Mononuclear cell (primary cell): Measurements from ENCODE around the gene PRIMPOL. TPM values are rescaled to one million over a fixed set of nuclear protein-coding genes. Genes with fewer than 3 reads are reported as not detected.
A peak's percentile ranks its signal among the peaks of the same experiment; 100 is the strongest.
"Not testable (repeated sequence)": the region's sequence is repeated elsewhere in the genome, so short reads cannot be mapped to it uniquely, and the experiment has no call there.

Source experiments
- H3K27me3 ChIP-seq: 2 replicates; pipeline ENCODE4 v1.6.0; 2011; ENCODE audit warnings: low read length, control low read depth; ENCODE audit not compliant: insufficient read depth
- H3K4me1 ChIP-seq: 2 replicates; pipeline ENCODE4 v1.5.1; 2011; ENCODE audit warnings: mild to moderate bottlenecking, low read length, control low read depth; ENCODE audit not compliant: insufficient read depth
- H3K4me3 ChIP-seq: 2 replicates; pipeline ENCODE4 v1.5.1; 2011; ENCODE audit warnings: mild to moderate bottlenecking, low read length, moderate library complexity
- H3K9me3 ChIP-seq: 2 replicates; pipeline ENCODE4 v1.5.1; 2011; ENCODE audit warnings: low read depth, mild to moderate bottlenecking, control low read depth, low read length
- total RNA-seq: library from RNA; depleted of rRNA; stranded (reverse); fragments of >200 nt; gene quantifications from one replicate; pipeline ENCODE4 v1.2.3, GENCODE V29; 2012

PRIMPOL gene
- 8.5 TPM for total RNA-seq

- no peaks in the 10 kb centered on the region for H3K9me3 ChIP-seq
- no peaks in the 10 kb centered on the region for H3K27me3 ChIP-seq
- H3K4me3 ChIP-seq = peak within 1 kb of the TSS; percentile 85
- peaks cover 55% of the 10 kb centered on the region for H3K4me1 ChIP-seq
Measured at GRCh38 chr4:184649026-184649970, at the start of gene PRIMPOL, which contains the start of gene CASP3. PRIMPOL (plus strand) TSS chr4:184649738; CDS start chr4:184657141, 7,403 bp downstream. CASP3 (minus strand) TSS chr4:184649447; CDS start chr4:184638453, 10,994 bp downstream.

GRCh38 chr4:184600982-184601381, 48.6 kb upstream of the PRIMPOL start:
- not testable (repeated sequence) for H3K27me3 ChIP-seq, H3K4me1 ChIP-seq, H3K4me3 ChIP-seq, H3K9me3 ChIP-seq

GRCh38 chr4:184602857-184603256, 46.7 kb upstream of the PRIMPOL start:
- H3K4me3 ChIP-seq, H3K9me3 ChIP-seq, H3K27me3 ChIP-seq, H3K4me1 ChIP-seq: not testable (repeated sequence)

GRCh38 chr4:184607429-184607828, 42.1 kb upstream of the PRIMPOL start:
- H3K9me3 ChIP-seq, H3K27me3 ChIP-seq, H3K4me1 ChIP-seq, H3K4me3 ChIP-seq: not testable (repeated sequence)

- no peak overlapping the region for H3K4me3 ChIP-seq
- peaks cover 12% of the 10 kb centered on the region for H3K4me1 ChIP-seq
- no peaks in the 10 kb centered on the region for H3K9me3 ChIP-seq
- H3K27me3 ChIP-seq = no peaks in the 10 kb centered on the region
Measured at GRCh38 chr4:184612074-184612473, 37.5 kb upstream of the PRIMPOL start.

GRCh38 chr4:184613405-184613804, 36.1 kb upstream of the PRIMPOL start:
- Histone ChIP-seq H3K4me3 (no peak overlapping the region), H3K9me3 (no peaks in the 10 kb centered on the region)

GRCh38 chr4:184614509-184614908, 35.0 kb upstream of the PRIMPOL start:
- Histone ChIP-seq H3K4me3 (no peak overlapping the region), H3K4me1 (peaks cover 27% of the 10 kb centered on the region), H3K27me3 (no peaks in the 10 kb centered on the region), H3K9me3 (no peaks in the 10 kb centered on the region)

More at GRCh38 chr4:184613405-184613804, 36.1 kb upstream of the PRIMPOL start:
- Histone ChIP-seq H3K27me3 (no peaks in the 10 kb centered on the region), H3K4me1 (peaks cover 24% of the 10 kb centered on the region)

- H3K27me3 ChIP-seq = not testable (repeated sequence)
Measured at GRCh38 chr4:184616168-184616567, 33.4 kb upstream of the PRIMPOL start.

GRCh38 chr4:184616633-184617551, 32.6 kb upstream of the PRIMPOL start:
- peaks cover 32% of the 10 kb centered on the region for H3K4me1 ChIP-seq
- no peaks in the 10 kb centered on the region for H3K27me3 ChIP-seq
- no peaks in the 10 kb centered on the region for H3K9me3 ChIP-seq
- H3K4me3 ChIP-seq = no peak overlapping the region

More at GRCh38 chr4:184616168-184616567, 33.4 kb upstream of the PRIMPOL start:
- H3K4me1 ChIP-seq = peaks cover 32% of the 10 kb centered on the region
- not testable (repeated sequence) for H3K4me3 ChIP-seq, H3K9me3 ChIP-seq

- Histone ChIP-seq H3K4me3 (no peak overlapping the region), H3K4me1 (peaks cover 32% of the 10 kb centered on the region), H3K9me3 (no peaks in the 10 kb centered on the region), H3K27me3 (no peaks in the 10 kb centered on the region)
Measured at GRCh38 chr4:184617600-184618196, 31.8 kb upstream of the PRIMPOL start.

- Histone ChIP-seq H3K4me3 (no peak overlapping the region), H3K27me3 (no peaks in the 10 kb centered on the region), H3K4me1 (peaks cover 27% of the 10 kb centered on the region), H3K9me3 (no peaks in the 10 kb centered on the region)
Measured at GRCh38 chr4:184620212-184620867, 29.2 kb upstream of the PRIMPOL start.

- H3K9me3 ChIP-seq = no peaks in the 10 kb centered on the region
- H3K4me3 ChIP-seq = no peak overlapping the region
- H3K4me1 ChIP-seq = peaks cover 38% of the 10 kb centered on the region
- H3K27me3 ChIP-seq = no peaks in the 10 kb centered on the region
Measured at GRCh38 chr4:184621518-184621917, 28.0 kb upstream of the PRIMPOL start.

GRCh38 chr4:184624504-184624903, 25.0 kb upstream of the PRIMPOL start:
- not testable (repeated sequence) for H3K9me3 ChIP-seq, H3K27me3 ChIP-seq, H3K4me3 ChIP-seq
- peaks cover 18% of the 10 kb centered on the region for H3K4me1 ChIP-seq

- H3K4me3 ChIP-seq = no peak overlapping the region
- no peaks in the 10 kb centered on the region for H3K9me3 ChIP-seq
- no peaks in the 10 kb centered on the region for H3K27me3 ChIP-seq
- peaks cover 18% of the 10 kb centered on the region for H3K4me1 ChIP-seq
Measured at GRCh38 chr4:184624972-184625554, 24.5 kb upstream of the PRIMPOL start.
